Endometrial microvascular endothelial cells (primary cell): Measurements from ENCODE around the gene RYR1. TPM values are rescaled to one million over a fixed set of nuclear protein-coding genes. Genes with fewer than 3 reads are reported as not detected.
"Not testable (repeated sequence)": the region's sequence is repeated elsewhere in the genome, so short reads cannot be mapped to it uniquely, and the experiment has no call there.

Source experiments
- in situ Hi-C: cut with HindIII; loops from 2 replicates; pipeline ENCODE4 v1.10.0; 2017; ENCODE audit warnings: low sequenced_read_pairs, low pct_unique_long_range_greater_than_20kb; ENCODE audit errors: inconsistent ontology term
- total RNA-seq: library from RNA; depleted of rRNA; stranded (reverse); fragments of >200 nt; gene quantifications from one replicate; pipeline ENCODE4 v1.2.3, GENCODE V29; 2015; ENCODE audit errors: inconsistent ontology term

The RYR1 gene
- total RNA-seq, 1 donor from 2014 or later, result not detected

- in situ Hi-C loops, result no loop called here
These were observed 181.6 kb downstream of the RYR1 start for GRCh38 chr19:38615007-38615581.

- in situ Hi-C loops, result no loop called here
These were observed 182.8 kb downstream of the RYR1 start for GRCh38 chr19:38616265-38616664.

- in situ Hi-C loops, result no loop called here
These were observed 183.8 kb downstream of the RYR1 start for GRCh38 chr19:38617283-38617763.

GRCh38 chr19:38617764-38618589 lies 184.5 kb downstream of the RYR1 start, which contains the start of gene MAP4K1:
Gene MAP4K1 (minus strand): TSS chr19:38617953. CDS start chr19:38617895, 58 bp downstream.
- in situ Hi-C loops, result no loop called here

GRCh38 chr19:38618590-38619360 lies 185.3 kb downstream of the RYR1 start, which contains the start of gene EIF3K:
Gene EIF3K (plus strand): TSS chr19:38619188. CDS start chr19:38619269, 81 bp downstream.
- in situ Hi-C loops, result no loop called here

GRCh38 chr19:38619361-38620174 lies 186.1 kb downstream of the RYR1 start:
- in situ Hi-C loops, result no loop called here

- in situ Hi-C loops, result no loop called here
These were observed 191.3 kb downstream of the RYR1 start for GRCh38 chr19:38624822-38625221.

GRCh38 chr19:38626401-38626800 lies 192.9 kb downstream of the RYR1 start:
- in situ Hi-C loops, result no loop called here

GRCh38 chr19:38629568-38629967 lies 196.1 kb downstream of the RYR1 start:
- in situ Hi-C loops, result no loop called here

GRCh38 chr19:38631301-38631700 lies 197.8 kb downstream of the RYR1 start:
- in situ Hi-C loops, result not testable (repeated sequence)

GRCh38 chr19:38631811-38632475 lies 198.5 kb downstream of the RYR1 start:
- in situ Hi-C loops, result not testable (repeated sequence)

- in situ Hi-C loops, result no loop called here
These were observed 199.2 kb downstream of the RYR1 start for GRCh38 chr19:38632476-38633213.

- in situ Hi-C loops, result no loop called here
These were observed 201.4 kb downstream of the RYR1 start for GRCh38 chr19:38634757-38635482.

GRCh38 chr19:38635483-38636399 lies 202.2 kb downstream of the RYR1 start:
- in situ Hi-C loops, result no loop called here
